H9 (cell line): ENCODE results near the gene ISLR2. TPM values are rescaled to one million over a fixed set of nuclear protein-coding genes. Genes with fewer than 3 reads are reported as not detected.

ENCODE experiments used
- DNase-seq: peaks from one replicate; pipeline ENCODE4 v3.0.0-alpha.2; 2017
- H2AFZ ChIP-seq: one replicate; pipeline ENCODE4 v1.6.1; 2013; ENCODE audit warnings: mild to moderate bottlenecking, low read length, control low read depth, moderate library complexity
- H2AK5ac ChIP-seq: 2 replicates; pipeline ENCODE4 v1.6.1; 2013; ENCODE audit warnings: low read length, control low read depth, mixed read lengths; ENCODE audit not compliant: insufficient read length
- H2BK120ac ChIP-seq: one replicate; pipeline ENCODE4 v1.6.1; 2013; ENCODE audit warnings: low read depth, mild to moderate bottlenecking, low read length, control low read depth, inconsistent platforms; ENCODE audit not compliant: poor library complexity, severe bottlenecking
- H2BK12ac ChIP-seq: 2 replicates; pipeline ENCODE4 v1.6.1; 2013; ENCODE audit warnings: low read length, control low read depth, mixed read lengths, low read depth; ENCODE audit not compliant: insufficient read length
- H2BK15ac ChIP-seq: 2 replicates; pipeline ENCODE4 v1.6.1; 2013; ENCODE audit warnings: low read depth, low read length, control low read depth
- H2BK20ac ChIP-seq: one replicate; pipeline ENCODE4 v1.6.1; 2013; ENCODE audit warnings: low read depth, mild to moderate bottlenecking, low read length, control low read depth, inconsistent platforms; ENCODE audit not compliant: poor library complexity, severe bottlenecking
- H2BK5ac ChIP-seq: 2 replicates; pipeline ENCODE4 v1.6.1; 2013; ENCODE audit warnings: low read length, control low read depth, mixed read lengths; ENCODE audit not compliant: insufficient read length
- H3K14ac ChIP-seq: 2 replicates; pipeline ENCODE4 v1.6.1; 2013; ENCODE audit warnings: low read length, control low read depth; ENCODE audit not compliant: insufficient read depth
- H3K18ac ChIP-seq: 2 replicates; pipeline ENCODE4 v1.6.1; 2013; ENCODE audit warnings: low read depth, mild to moderate bottlenecking, mixed read lengths, low read length, control low read depth; ENCODE audit not compliant: insufficient read length
- H3K23ac ChIP-seq: 2 replicates; pipeline ENCODE4 v1.6.1; 2013; ENCODE audit warnings: low read length, control low read depth, mixed read lengths, low read depth; ENCODE audit not compliant: insufficient read length
- H3K23me2 ChIP-seq: 2 replicates; pipeline ENCODE4 v1.6.1; 2013; ENCODE audit warnings: low read depth, mild to moderate bottlenecking, mixed read lengths, low read length, control low read depth; ENCODE audit not compliant: insufficient read length, poor library complexity, severe bottlenecking
- H3K27ac ChIP-seq: 2 replicates; pipeline ENCODE4 v1.5.1; 2013; ENCODE audit warnings: low read length, control low read depth, mixed read lengths, low read depth; ENCODE audit not compliant: insufficient read length
- H3K27me3 ChIP-seq: 2 replicates; pipeline ENCODE4 v1.6.1; 2013; ENCODE audit warnings: low read length, control low read depth, inconsistent platforms; ENCODE audit not compliant: insufficient read depth
- H3K4ac ChIP-seq: 2 replicates; pipeline ENCODE4 v1.6.1; 2013; ENCODE audit warnings: low read depth, mild to moderate bottlenecking, control low read depth, inconsistent platforms, low read length, moderate library complexity
- H3K4me1 ChIP-seq: 2 replicates; pipeline ENCODE4 v1.6.1; 2013; ENCODE audit warnings: low read length, control low read depth, inconsistent platforms; ENCODE audit not compliant: insufficient read depth
- H3K4me2 ChIP-seq: 2 replicates; pipeline ENCODE4 v1.6.1; 2013; ENCODE audit warnings: low read length, control low read depth, mixed read lengths; ENCODE audit not compliant: insufficient read length, insufficient read depth
- H3K56ac ChIP-seq: 2 replicates; pipeline ENCODE4 v1.6.1; 2013; ENCODE audit warnings: low read depth, mild to moderate bottlenecking, mixed read lengths, low read length, control low read depth; ENCODE audit not compliant: insufficient read length
- H3K79me1 ChIP-seq: 2 replicates; pipeline ENCODE4 v1.6.1; 2013; ENCODE audit warnings: low read depth, mild to moderate bottlenecking, moderate library complexity, low read length, control low read depth, inconsistent platforms; ENCODE audit not compliant: insufficient read depth, poor library complexity, severe bottlenecking
- H3K79me2 ChIP-seq: 2 replicates; pipeline ENCODE4 v1.6.1; 2013; ENCODE audit warnings: low read length, control low read depth, inconsistent platforms; ENCODE audit not compliant: insufficient read depth
- H3K9ac ChIP-seq: 2 replicates; pipeline ENCODE4 v1.6.1; 2013; ENCODE audit warnings: low read length, control low read depth, mixed read lengths; ENCODE audit not compliant: insufficient read length; ENCODE audit errors: extremely low read depth
- H3K9me3 ChIP-seq: one replicate; pipeline ENCODE4 v1.6.1; 2013; ENCODE audit warnings: low read depth, low read length, inconsistent platforms; ENCODE audit not compliant: control insufficient read depth
- H3T11ph ChIP-seq: one replicate; pipeline ENCODE4 v1.6.1; 2013; ENCODE audit warnings: mild to moderate bottlenecking, low read length, control low read depth, inconsistent platforms
- H4K20me1 ChIP-seq: one replicate; pipeline ENCODE4 v1.6.1; 2013; ENCODE audit not compliant: control insufficient read depth, insufficient read length, insufficient read depth
- H4K5ac ChIP-seq: 2 replicates; pipeline ENCODE4 v1.6.1; 2013; ENCODE audit warnings: low read depth, mild to moderate bottlenecking, mixed read lengths, low read length, control low read depth; ENCODE audit not compliant: insufficient read length
- H4K8ac ChIP-seq: replicated peaks from 2 replicates; pipeline ENCODE4 v1.6.1; 2013; ENCODE audit warnings: low read length, control low read depth, mixed read lengths, low read depth; ENCODE audit not compliant: insufficient read length
- H4K91ac ChIP-seq: 2 replicates; pipeline ENCODE4 v1.6.1; 2013; ENCODE audit warnings: low read depth, mild to moderate bottlenecking, moderate library complexity, mixed read lengths, low read length, control low read depth; ENCODE audit not compliant: insufficient read length
- H3K27ac Mint-ChIP-seq, 3 experiments: 2 replicates in 2 of 3; 3 replicates in 1 of 3; pipeline ENCODE4 v1.8.0; 2020 to 2021; ENCODE audit warnings: mixed read lengths in 3 of 3, mild to moderate bottlenecking in 1 of 3, moderate library complexity in 1 of 3
- H3K27me3 Mint-ChIP-seq: 2 replicates; pipeline ENCODE4 v1.8.0; 2021; ENCODE audit warnings: low read depth, mild to moderate bottlenecking, moderate library complexity, mixed read lengths
- H3K36me3 Mint-ChIP-seq, 3 experiments: 2 replicates in 2 of 3; 3 replicates in 1 of 3; pipeline ENCODE4 v1.8.0; 2020 to 2021; ENCODE audit warnings: low read depth in 3 of 3, mixed read lengths in 3 of 3; ENCODE audit not compliant: insufficient read depth in 1 of 3
- H3K4me1 Mint-ChIP-seq, 2 experiments: 2 replicates each; pipeline ENCODE4 v1.8.0; 2020; ENCODE audit warnings: mixed read lengths in 2 of 2
- H3K4me3 Mint-ChIP-seq, 2 experiments: 2 replicates in 1 of 2; 3 replicates in 1 of 2; pipeline ENCODE4 v1.8.0; 2020 to 2021; ENCODE audit warnings: mild to moderate bottlenecking in 2 of 2, mixed read lengths in 2 of 2, moderate library complexity in 1 of 2
- H3K9me3 Mint-ChIP-seq, 2 experiments: 2 replicates in 1 of 2; 3 replicates in 1 of 2; pipeline ENCODE4 v1.8.0; 2020; ENCODE audit warnings: mild to moderate bottlenecking in 2 of 2, mixed read lengths in 2 of 2, moderate library complexity in 1 of 2
- WGBS: extraction: QIAGEN DNeasy Blood & Tissue Kit; methylation state at CpG from one replicate; pipeline ENCODE4 v1.1.7; 2013; ENCODE audit warnings: missing lambda C conversion rate, low lambda C conversion rate, mixed read lengths; ENCODE audit not compliant: insufficient read length; ENCODE audit errors: extremely low coverage; 5-methylcytosine and 5-hydroxymethylcytosine counted together
- total RNA-seq: library from RNA; stranded (reverse); gene quantifications from 2 replicates; pipeline ENCODE4 v1.2.1, GENCODE V29; 2021
- TF ChIP-seq, protein P1 (sequence below): fragments of 200-600 bp; sonication (generic); conservative IDR thresholded peaks from 3 replicates; pipeline ENCODE4 v1.8.0; 2021; ENCODE audit warnings: antibody characterized with exemption, mild to moderate bottlenecking

The ISLR2 gene
- total RNA-seq, 1 experiment from 2014 or later, result 0.09 TPM

DNA sequence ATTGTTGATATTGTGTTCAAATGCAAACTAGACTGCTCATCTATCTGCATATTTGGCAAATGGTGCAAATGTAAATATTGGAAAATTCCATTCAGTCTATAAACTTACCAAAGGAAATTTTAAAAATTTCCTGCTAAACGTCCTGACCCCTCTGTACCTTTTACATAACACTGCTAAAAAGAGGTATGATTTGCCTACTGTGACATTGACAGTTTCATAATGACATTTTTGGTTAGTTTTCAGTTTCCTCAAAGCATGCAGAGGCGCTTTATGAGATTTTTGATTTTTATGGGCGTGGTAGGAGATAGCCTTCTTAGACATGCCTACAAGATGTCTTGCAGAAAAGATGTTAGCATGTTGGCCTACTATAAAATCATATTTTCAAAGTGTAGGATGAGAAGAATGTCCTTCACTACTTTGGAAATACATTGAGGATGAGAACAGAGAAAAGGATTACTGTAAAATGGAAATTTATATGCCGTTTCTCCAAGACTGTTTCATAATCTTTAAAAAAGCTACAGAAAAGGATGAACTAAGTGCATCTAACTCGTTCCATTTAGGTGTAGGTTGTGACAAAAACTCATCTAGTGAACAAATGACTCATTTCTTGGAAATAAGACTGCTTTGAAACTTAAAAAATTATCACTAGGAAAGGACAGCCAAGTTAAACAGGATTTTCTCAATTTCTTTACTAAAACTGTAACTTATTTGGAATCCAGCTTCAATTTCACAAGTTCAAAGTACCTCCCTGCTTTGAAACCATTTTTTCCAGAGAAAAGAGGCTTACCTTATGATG, 28.7 kb downstream of the ISLR2 start:
- peaks cover 2% of the 10 kb centered on the region for H3K4me1 ChIP-seq
- no peak overlapping the region for H3K14ac ChIP-seq
- no peak overlapping the region for H3K4ac ChIP-seq
- no peaks in the 10 kb centered on the region for H4K20me1 ChIP-seq
- no peak overlapping the region for H3K4me2 ChIP-seq
- no peak overlapping the region for H3K23ac ChIP-seq
- no peak overlapping the region for H4K91ac ChIP-seq
- Mint-ChIP-seq H3K4me3 (no peak overlapping the region), H3K9me3 (no peaks in the 10 kb centered on the region), H3K36me3 (no peaks in the 10 kb centered on the region), H3K27me3 (peaks cover 25% of the 10 kb centered on the region), H3K27ac (no peak overlapping the region), H3K4me1 (peaks cover 4% of the 10 kb centered on the region in 2 experiments; a peak in 3 of 4 replicates)
- H3T11ph ChIP-seq, result no peak overlapping the region
- H3K9me3 ChIP-seq, result no peaks in the 10 kb centered on the region
- H2BK120ac ChIP-seq, result no peak overlapping the region
- no peaks in the 10 kb centered on the region for H3K79me2 ChIP-seq
- no peak for DNase-seq
- no peaks in the 10 kb centered on the region for H3K27me3 ChIP-seq
- H2AK5ac ChIP-seq, result no peak overlapping the region
- no peak overlapping the region for H3K18ac ChIP-seq
- whole genome bisulfite sequencing, result no CpG with 5 or more reads among the region's 5 CpGs
- H4K5ac ChIP-seq, result no peak overlapping the region
- H2BK20ac ChIP-seq, result no peak overlapping the region
- no peak overlapping the region for H2BK12ac ChIP-seq
- no peak overlapping the region for H3K56ac ChIP-seq
- no peak overlapping the region for H4K8ac ChIP-seq
- H2BK5ac ChIP-seq, result no peak overlapping the region
- no peak overlapping the region for H3K27ac ChIP-seq
- no peak overlapping the region for H2BK15ac ChIP-seq
- H3K79me1 ChIP-seq, result no peaks in the 10 kb centered on the region
- H3K9ac ChIP-seq, result no peak overlapping the region
- no peaks in the 10 kb centered on the region for H3K23me2 ChIP-seq
- no peak overlapping the region for H2AFZ ChIP-seq
- TF ChIP-seq, protein P1, sequence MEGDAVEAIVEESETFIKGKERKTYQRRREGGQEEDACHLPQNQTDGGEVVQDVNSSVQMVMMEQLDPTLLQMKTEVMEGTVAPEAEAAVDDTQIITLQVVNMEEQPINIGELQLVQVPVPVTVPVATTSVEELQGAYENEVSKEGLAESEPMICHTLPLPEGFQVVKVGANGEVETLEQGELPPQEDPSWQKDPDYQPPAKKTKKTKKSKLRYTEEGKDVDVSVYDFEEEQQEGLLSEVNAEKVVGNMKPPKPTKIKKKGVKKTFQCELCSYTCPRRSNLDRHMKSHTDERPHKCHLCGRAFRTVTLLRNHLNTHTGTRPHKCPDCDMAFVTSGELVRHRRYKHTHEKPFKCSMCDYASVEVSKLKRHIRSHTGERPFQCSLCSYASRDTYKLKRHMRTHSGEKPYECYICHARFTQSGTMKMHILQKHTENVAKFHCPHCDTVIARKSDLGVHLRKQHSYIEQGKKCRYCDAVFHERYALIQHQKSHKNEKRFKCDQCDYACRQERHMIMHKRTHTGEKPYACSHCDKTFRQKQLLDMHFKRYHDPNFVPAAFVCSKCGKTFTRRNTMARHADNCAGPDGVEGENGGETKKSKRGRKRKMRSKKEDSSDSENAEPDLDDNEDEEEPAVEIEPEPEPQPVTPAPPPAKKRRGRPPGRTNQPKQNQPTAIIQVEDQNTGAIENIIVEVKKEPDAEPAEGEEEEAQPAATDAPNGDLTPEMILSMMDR, result no peak
